HG03280 (cell line): ENCODE data around the gene LRRC40.
A peak's percentile ranks its signal among the peaks of the same experiment; 100 is the strongest.
"Not testable (repeated sequence)": the region's sequence is repeated elsewhere in the genome, so short reads cannot be mapped to it uniquely, and the experiment has no call there.

Source experiments
- ATAC-seq: cut with Tn5 transposase; IDR thresholded peaks from one replicate; pipeline ENCODE4 v1.9.1; 2021; ENCODE audit warnings: mild to moderate bottlenecking, moderate library complexity; ENCODE audit not compliant: unreplicated experiment

The LRRC40 gene

DNA sequence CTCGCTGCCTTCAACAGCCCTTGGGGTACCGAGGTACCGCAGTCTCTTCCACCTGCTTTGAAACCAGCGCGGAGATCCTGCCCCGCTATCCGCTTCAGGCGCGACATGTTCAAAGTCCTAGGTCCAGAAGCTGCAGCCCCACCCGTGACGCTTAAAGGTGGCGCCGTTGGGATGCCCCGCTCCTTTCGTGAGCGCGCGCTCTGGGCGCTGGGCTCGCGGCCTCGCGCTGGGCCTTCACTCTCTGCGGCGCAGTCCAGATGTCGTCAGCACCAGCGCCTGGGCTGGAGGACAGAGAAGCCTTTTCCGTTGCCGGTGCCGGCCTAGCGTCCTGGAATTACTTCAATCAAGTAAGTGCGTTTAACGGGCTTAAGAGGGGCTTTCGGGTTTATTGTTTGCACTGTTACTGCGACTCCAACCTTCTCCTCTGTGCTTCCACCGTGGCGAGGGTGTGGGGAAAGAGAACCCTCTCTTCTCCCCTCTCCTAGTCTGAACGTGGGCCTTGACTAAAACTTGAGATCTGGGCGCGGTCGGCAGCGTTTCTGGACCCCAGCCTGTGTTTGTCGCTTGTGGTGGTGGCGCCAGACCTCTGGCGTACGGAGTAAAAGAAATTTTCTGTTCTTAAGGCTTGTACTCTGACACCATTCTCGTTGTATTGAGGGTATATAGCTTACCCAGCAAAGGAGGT is at the start of gene LRRC40:
TSS of gene LRRC40 (minus strand) at position 146 of the 685 bp plus-strand sequence. CDS start at position 107, 39 bp downstream.
- peak; percentile 79 for ATAC-seq

DNA sequence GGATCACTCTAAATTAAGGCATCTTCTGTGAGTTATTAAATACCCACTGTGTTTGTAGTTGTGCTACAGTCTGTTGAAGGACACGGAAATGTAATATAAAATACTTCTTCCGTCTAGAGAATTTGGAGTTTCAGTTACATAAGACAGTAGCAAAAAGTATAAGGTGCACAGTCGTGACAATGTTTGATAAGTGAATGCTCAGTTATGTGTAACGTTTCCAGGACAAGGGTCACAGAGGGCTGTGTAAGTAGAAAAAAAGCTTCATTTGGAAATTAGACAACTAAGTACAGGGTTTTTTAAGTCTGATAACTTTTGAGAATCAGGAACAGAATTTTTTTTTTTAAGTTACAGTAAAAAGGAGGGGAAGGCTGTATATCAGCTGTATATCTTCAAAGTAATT is 43.4 kb upstream of the LRRC40 start:
- no peak for ATAC-seq

GRCh38 chr1:70247768-70248167 is 42.4 kb upstream of the LRRC40 start:
- no peak for ATAC-seq

DNA sequence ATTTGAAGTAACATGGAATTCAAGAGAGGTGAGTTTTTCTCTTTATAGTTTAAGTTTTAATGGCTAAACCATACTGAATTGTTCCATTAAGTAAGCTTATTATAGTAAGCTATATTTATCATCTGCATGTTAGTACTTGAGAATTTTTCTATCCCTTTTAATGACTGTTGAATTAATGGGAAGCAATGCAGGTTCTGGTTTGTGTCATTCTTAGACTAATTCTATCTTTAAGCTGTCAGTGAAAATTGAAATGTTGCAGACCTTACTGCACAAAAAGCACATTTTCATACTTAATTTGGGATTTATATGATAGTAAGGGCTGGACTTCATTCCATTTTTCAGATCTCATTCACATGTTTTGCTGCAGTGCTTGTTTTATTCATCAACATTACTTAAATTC is 41.7 kb upstream of the LRRC40 start:
- ATAC-seq = no peak

- no peak for ATAC-seq
These were observed 34.6 kb upstream of the LRRC40 start for GRCh38 chr1:70239940-70240339.

- no peak for ATAC-seq
These were observed 29.4 kb upstream of the LRRC40 start for GRCh38 chr1:70234733-70235132.

- no peak for ATAC-seq
These were observed 26.1 kb upstream of the LRRC40 start for GRCh38 chr1:70231475-70231874.

- no peak for ATAC-seq
These were observed 23.3 kb upstream of the LRRC40 start for GRCh38 chr1:70228670-70229069.

DNA sequence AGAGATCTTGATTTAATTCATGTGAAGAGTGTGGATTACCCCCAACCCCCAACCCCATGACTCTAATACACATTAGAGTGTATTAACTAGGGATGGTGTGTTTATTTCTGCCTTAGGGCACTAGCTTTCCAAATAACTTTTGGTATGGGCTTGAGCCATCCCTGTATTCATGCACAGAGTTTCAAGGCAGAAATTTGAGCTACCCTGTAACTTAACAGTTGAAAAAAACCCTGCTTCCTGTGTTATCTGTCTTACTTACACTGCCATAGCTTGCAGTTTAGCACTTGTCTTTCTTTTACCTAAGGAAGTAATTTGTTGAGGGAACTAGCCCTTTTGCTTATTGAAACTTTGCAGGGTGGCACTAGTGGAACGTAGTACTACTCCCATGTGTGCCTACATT is 22.1 kb upstream of the LRRC40 start:
- ATAC-seq = peak; percentile 42

GRCh38 chr1:70224954-70225353 is 19.6 kb upstream of the LRRC40 start:
- no peak for ATAC-seq

DNA sequence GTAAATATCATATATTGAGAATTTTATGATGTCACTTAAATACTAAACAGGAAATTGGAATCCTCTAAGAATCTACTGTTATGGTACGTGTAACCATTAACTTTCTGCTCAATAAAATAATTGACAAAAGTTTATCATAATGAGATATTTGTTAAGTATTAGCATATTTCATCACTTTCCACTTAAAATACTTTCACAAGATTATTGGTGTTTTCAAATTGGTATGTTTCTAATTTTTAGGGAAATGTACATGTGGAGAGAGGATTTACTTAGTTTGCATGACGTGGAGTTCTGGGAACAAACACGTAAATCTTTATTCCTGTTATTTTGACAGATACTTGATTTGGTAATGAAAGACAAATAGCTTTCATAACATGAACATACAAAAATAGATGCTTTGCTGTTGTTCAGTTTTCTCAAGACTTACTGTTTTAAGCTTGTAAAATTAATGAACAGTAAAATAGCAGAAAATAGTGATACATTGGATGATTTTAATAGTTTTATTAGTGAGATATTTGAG is 17.4 kb upstream of the LRRC40 start:
- ATAC-seq = no peak

DNA sequence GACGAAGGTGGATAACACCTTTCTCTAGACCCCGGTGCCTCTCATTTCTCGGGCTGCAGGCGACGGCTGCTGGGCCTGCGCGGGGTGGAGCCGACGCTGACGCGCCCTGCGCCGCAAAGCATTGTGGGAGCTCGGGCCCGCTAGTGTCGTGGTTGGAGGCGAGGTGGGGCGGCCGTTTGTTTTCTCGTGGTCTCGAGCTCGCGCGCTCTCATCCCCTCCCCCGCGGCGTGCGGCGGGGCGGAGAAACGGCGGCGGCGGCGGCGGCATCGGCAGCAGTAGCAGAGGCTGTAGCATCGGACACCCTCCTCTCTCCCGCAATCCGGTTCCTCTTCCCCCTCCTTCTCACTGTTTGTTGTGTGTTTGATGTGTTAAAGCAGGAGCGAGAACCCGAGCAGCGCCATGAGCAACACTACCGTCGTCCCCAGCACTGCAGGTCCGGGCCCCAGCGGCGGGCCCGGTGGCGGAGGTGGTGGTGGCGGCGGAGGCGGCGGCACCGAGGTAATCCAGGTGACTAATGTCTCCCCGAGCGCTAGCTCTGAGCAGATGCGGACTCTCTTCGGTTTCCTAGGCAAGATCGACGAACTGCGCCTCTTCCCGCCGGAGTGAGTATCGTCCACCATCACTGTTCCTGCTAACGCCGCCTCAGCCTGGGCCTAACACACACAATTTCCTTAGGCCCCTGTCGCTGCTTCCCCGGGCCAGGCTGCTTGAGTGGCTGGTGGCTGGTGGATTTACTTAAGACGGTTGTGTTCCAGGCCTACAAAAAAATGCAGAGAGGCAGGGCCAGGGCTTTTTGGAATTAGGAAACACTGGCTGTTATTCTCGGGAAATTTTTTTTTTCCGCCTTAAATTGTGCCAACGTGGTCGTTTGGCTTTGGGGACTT is 16.1 kb upstream of the LRRC40 start, which contains the start of gene SRSF11:
TSS of gene SRSF11 (plus strand) at position 143 of the 884 bp plus-strand sequence. CDS start at position 400, 257 bp downstream.
- ATAC-seq = peak; percentile 93

DNA sequence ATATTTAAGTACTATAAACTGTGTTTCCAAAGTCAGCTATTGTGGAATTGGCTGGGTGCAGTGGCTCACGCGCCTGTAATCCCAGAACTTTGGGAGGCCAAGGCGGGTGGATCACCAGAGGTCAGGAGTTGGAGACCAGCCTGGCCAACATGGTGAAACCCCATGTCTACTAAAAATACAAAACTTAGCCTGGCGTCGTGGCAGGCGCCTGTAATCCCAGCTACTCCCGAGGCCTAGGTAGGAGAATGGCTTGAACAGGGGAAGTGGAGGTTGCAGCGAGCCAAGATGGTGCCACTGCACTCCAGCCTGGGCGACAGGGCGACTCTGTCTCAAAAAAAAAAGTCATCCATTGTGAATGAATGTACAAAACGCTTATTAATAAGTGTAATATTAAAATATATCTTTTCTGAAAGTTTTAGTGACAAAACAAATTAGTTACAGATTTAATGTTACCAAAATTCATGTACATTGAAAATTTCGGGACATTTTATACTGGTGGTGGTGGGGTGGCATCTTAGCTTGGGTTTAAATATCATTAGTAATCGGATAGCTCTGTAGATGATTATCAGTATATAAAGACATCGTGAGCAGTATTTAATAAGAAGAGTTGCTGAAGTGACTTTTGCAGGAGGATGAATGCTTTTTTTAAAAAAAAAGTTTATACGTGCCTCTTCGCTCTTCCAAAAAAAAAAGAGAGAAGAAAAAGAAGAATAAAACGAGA is 15.3 kb upstream of the LRRC40 start:
- ATAC-seq = peak; percentile 4

- ATAC-seq = no peak
These were observed 14.6 kb upstream of the LRRC40 start for GRCh38 chr1:70220015-70220414.

DNA sequence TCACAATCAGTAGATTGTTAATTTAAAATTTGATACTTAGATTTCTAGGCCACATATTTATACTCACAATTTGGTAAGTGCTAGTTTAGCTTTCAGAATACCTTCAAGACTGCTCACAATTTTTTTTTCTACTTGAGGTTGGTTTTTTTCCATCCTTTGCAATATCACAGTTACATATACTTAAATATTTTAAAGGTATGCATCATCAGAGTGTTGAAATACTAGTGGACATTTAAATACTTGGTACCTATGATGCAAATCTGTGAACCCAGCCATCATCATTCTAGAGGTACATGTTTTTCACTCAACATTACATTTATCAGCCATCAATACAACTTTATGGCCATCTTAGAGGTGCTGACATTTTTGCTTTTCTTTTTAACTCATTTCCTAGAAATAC is 6.2 kb upstream of the LRRC40 start:
- no peak for ATAC-seq

DNA sequence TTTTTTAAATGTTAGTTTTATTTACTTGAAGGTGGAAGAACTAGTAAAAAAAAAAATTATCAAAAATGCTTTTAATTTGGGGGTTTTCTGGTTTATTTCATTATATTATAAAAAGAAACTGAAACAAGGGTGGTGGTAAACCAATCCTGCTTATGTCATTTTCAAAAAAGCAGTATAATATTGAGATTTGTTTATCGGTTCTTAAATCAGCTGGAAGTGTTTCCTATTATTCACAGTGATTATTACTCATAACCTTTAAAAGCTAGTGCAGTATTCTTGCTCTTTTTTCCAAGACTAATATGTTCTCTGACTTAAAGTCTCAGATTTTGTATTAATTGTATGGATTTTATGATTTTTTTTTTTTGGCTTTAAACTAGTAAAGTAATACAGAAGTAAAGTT is 5.4 kb upstream of the LRRC40 start:
- ATAC-seq = no peak

DNA sequence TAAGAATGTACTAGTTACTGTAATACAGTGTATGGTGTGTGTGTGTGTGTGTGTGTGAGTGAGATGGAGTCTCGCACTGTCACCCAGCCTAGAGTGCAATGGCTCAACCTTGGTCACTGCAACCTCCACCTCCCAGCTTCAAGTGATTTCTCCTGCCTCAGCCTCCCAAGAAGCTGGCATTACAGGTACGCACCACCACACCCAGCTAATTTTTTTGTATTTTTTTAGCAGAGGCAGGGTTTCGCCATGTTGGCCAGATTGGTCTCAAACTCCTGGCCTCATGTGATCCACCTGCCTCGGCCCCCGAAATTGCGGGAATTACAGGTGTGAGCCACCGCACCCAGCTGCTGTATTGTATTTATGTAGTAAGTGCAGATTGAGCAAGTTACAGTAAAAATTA is 2.9 kb upstream of the LRRC40 start:
- ATAC-seq = no peak

- no peak for ATAC-seq
These were observed 2.1 kb upstream of the LRRC40 start for GRCh38 chr1:70207492-70207891.

DNA sequence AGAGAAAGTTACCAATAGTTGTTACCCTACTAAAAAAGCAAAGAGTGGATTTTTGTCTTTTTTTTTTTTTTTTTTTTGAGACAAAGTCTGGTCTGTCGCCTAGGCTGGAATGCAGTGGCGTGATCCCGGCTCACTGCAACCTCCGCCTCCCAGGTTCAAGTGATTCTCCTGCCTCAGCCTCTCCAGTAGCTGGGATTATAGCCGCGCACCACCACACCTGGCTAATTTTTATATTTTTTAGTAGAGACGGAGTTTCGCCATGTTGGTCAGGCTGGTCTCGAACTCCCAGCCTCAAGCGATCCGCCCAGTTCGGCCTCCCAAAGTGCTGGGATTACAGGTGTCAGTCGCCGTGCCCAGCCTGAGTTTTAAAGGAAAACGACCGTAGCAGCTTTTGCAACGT is 1.5 kb upstream of the LRRC40 start:
- ATAC-seq = not testable (repeated sequence)

DNA sequence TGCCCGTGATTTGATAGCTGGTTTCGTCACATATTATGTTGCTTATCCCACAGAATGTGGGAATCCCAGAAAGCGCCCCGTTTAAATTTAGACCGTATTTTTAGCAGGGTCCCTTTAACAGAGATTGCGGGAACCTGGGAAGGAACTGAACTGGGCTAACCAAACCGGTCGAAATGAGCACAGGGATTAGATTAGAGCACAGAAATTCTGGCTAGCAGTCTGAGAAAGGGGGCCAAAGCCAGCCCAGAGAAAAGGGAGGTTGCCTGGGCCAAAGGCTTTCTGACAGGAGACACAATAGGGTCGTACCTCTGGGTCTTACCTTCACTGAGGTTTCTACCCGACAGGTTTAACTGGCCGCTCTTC is 327 bp downstream of the LRRC40 start:
- ATAC-seq = peak; percentile 32

- ATAC-seq = no peak
These were observed 779 bp downstream of the LRRC40 start for GRCh38 chr1:70204600-70204999.
